Stimulated activated CD8-positive, alpha-beta memory T cell treated with anti-CD3 and anti-CD28 coated beads, Interleukin-12 subunit alpha, Interleukin-12 subunit beta, amount 100 ng/mL, for 4 hours (primary cell): ENCODE results near the gene FRAS1.

Source experiments
- DNase-seq: peaks from one replicate; pipeline ENCODE4 v3.0.0-alpha.2; 2020; ENCODE audit warnings: low read depth

Gene FRAS1

GRCh38 chr4:78588894-78589545 is 531.9 kb downstream of the FRAS1 start:
- no peak for DNase-seq

- no peak for DNase-seq
Observed at GRCh38 chr4:78591404-78591803, 534.3 kb downstream of the FRAS1 start.

- no peak for DNase-seq
Observed at GRCh38 chr4:78592088-78592783, 535.1 kb downstream of the FRAS1 start.
